ENCODE measurements around the gene OXSM. TPM values are rescaled to one million over a fixed set of nuclear protein-coding genes. Genes with fewer than 3 reads are reported as not detected.

OXSM gene
- total RNA-seq, 1 experiment from 2014 or later: 17.3 TPM

Other genes with a start within 250 kb of the OXSM start
- gene TOP2B, start 125.2 kb upstream of the OXSM start, total RNA-seq (2014; rRNA removed; shearing (Covaris generic)): 52.0 and 52.2 TPM in 2 replicates
- gene NGLY1, start 6.6 kb upstream of the OXSM start, total RNA-seq (2014; rRNA removed; shearing (Covaris generic)): 36.4 and 42.2 TPM in 2 replicates

All from HT1080 (cell line).